SK-N-SH treated with all-trans-retinoic acid at 6 μM for 48 hours (cell line): ENCODE measurements around the gene FBXO30.

Source experiments
- ATAC-seq: fragments of 200-7000 bp; cut with Tn5 transposase; 3 replicates; pipeline ENCODE4 v1.9.1; 2020; ENCODE audit warnings: mild to moderate bottlenecking, moderate library complexity
- ARNTL ChIP-seq: fragments of 450-650 bp; formaldehyde crosslinking; IDR thresholded peaks from 2 replicates; pipeline ENCODE4 v1.5.0; 2020; ENCODE audit warnings: low read depth, mild to moderate bottlenecking, moderate library complexity, borderline replicate concordance
- BACH2 ChIP-seq: fragments of 250-450 bp; sonication (Bioruptor Pico); IDR thresholded peaks from 2 replicates; pipeline ENCODE4 v1.9.0; 2021; ENCODE audit warnings: mild to moderate bottlenecking, borderline replicate concordance
- CREB5 ChIP-seq: fragments of 250-450 bp; sonication (Bioruptor Pico); IDR thresholded peaks from 2 replicates; pipeline ENCODE4 v1.5.1; 2020; ENCODE audit warnings: low read depth, mild to moderate bottlenecking, moderate library complexity
- CSDC2 ChIP-seq: fragments of 250-450 bp; sonication (Bioruptor Pico); IDR thresholded peaks from 2 replicates; pipeline ENCODE4 v1.5.0; 2020; ENCODE audit warnings: mild to moderate bottlenecking, moderate library complexity
- ESRRG ChIP-seq: fragments of 250-450 bp; sonication (Bioruptor Pico); IDR thresholded peaks from 2 replicates; pipeline ENCODE4 v1.6.1; 2021; ENCODE audit warnings: mild to moderate bottlenecking
- GLIS3 ChIP-seq: fragments of 250-450 bp; sonication (Bioruptor Pico); IDR thresholded peaks from 2 replicates; pipeline ENCODE4 v1.5.0; 2020; ENCODE audit warnings: mild to moderate bottlenecking, moderate library complexity
- ISL1 ChIP-seq: fragments of 250-450 bp; sonication (Bioruptor Pico); IDR thresholded peaks from 2 replicates; pipeline ENCODE4 v2.1.2; 2022; ENCODE audit warnings: mild to moderate bottlenecking, moderate library complexity
- OSR1 ChIP-seq: fragments of 250-450 bp; sonication (Bioruptor Pico); IDR thresholded peaks from 2 replicates; pipeline ENCODE4 v1.8.0; 2022; ENCODE audit warnings: moderate library complexity, mild to moderate bottlenecking, inconsistent platforms
- PATZ1 ChIP-seq: fragments of 250-450 bp; sonication (Bioruptor Pico); IDR thresholded peaks from 2 replicates; pipeline ENCODE4 v1.8.0; 2020; ENCODE audit warnings: mild to moderate bottlenecking, moderate library complexity, borderline replicate concordance
- POU6F1 ChIP-seq: fragments of 250-450 bp; sonication (Bioruptor Pico); IDR thresholded peaks from 2 replicates; pipeline ENCODE4 v1.8.0; 2021; ENCODE audit warnings: low read depth, mild to moderate bottlenecking, moderate library complexity, borderline replicate concordance
- RARB ChIP-seq: fragments of 250-450 bp; sonication (Bioruptor Pico); IDR thresholded peaks from 2 replicates; pipeline ENCODE4 v1.8.0; 2021; ENCODE audit warnings: mild to moderate bottlenecking, moderate library complexity
- ZC3H10 ChIP-seq: fragments of 250-450 bp; sonication (Bioruptor Pico); IDR thresholded peaks from 2 replicates; pipeline ENCODE4 v1.5.1; 2021; ENCODE audit warnings: mild to moderate bottlenecking, moderate library complexity
- ZFP3 ChIP-seq: fragments of 250-450 bp; sonication (Bioruptor Pico); IDR thresholded peaks from 2 replicates; pipeline ENCODE4 v1.5.0; 2020; ENCODE audit warnings: mild to moderate bottlenecking, moderate library complexity
- ZFP30 ChIP-seq: fragments of 450-650 bp; formaldehyde crosslinking; IDR thresholded peaks from 2 replicates; pipeline ENCODE4 v1.5.0; 2022; ENCODE audit warnings: mild to moderate bottlenecking, moderate library complexity
- ZNF565 ChIP-seq: fragments of 450-650 bp; formaldehyde crosslinking; conservative IDR thresholded peaks from 2 replicates; pipeline ENCODE4 v1.5.0; 2020; ENCODE audit warnings: low read depth, mild to moderate bottlenecking, moderate library complexity
- ZNF70 ChIP-seq: fragments of 450-650 bp; formaldehyde crosslinking; IDR thresholded peaks from 2 replicates; pipeline ENCODE4 v1.5.0; 2020; ENCODE audit warnings: mild to moderate bottlenecking, moderate library complexity
- TF ChIP-seq, protein P1 (sequence below): fragments of 250-450 bp; sonication (Bioruptor Pico); IDR thresholded peaks from 2 replicates; pipeline ENCODE4 v1.5.0; 2020; ENCODE audit warnings: mild to moderate bottlenecking, moderate library complexity
- TF ChIP-seq, protein P2 (sequence below): fragments of 250-450 bp; sonication (Bioruptor Pico); IDR thresholded peaks from 2 replicates; pipeline ENCODE4 v1.5.1; 2021; ENCODE audit warnings: mild to moderate bottlenecking, moderate library complexity

The FBXO30 gene

DNA sequence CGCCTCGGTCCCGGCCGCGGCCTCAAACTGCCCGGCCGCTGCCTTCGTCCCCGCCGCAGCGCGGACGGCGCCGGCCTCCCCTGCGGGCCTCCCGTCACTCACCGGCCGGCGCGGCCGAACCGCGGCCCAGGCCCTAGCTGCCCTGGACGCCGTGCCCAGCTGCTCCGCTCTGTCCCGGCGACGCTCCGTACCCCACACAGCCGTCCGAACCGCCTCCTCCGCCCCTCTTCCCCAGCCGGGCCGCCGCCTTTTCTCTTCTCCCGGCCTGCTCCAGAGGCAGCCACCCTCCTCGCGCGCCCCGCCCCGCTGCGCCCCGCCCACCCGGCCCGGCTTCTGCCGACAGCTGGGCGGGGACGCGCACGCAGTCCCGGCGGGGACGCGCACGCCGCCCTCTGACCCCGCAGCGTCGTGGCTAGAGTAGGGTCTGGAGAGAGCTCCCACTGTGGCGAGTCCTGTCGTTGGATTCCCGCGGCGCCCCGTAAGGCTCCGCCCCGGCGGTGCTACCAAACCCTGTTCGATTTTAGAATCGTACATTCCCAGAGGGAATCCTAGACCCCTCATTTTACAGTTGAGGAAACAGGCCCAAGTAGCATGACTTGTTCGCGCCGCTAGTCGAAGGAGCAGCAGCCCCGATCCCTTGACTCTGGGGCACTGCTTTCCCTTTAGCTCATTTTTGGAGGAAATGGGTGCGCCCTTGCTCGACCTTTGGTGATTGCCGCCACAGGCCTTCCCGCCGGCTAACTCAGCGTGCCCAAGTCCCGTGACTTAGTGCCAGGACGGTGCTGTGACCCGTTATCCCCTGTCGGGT, at the start of gene FBXO30:
Gene FBXO30 (minus strand): TSS at position 295 of the 808 bp plus-strand sequence. CDS start 8,390 bp downstream, outside the sequence.
- TF ChIP-seq ARNTL (CRISPR knock-in tag) = no peak
- TF ChIP-seq, protein P1, sequence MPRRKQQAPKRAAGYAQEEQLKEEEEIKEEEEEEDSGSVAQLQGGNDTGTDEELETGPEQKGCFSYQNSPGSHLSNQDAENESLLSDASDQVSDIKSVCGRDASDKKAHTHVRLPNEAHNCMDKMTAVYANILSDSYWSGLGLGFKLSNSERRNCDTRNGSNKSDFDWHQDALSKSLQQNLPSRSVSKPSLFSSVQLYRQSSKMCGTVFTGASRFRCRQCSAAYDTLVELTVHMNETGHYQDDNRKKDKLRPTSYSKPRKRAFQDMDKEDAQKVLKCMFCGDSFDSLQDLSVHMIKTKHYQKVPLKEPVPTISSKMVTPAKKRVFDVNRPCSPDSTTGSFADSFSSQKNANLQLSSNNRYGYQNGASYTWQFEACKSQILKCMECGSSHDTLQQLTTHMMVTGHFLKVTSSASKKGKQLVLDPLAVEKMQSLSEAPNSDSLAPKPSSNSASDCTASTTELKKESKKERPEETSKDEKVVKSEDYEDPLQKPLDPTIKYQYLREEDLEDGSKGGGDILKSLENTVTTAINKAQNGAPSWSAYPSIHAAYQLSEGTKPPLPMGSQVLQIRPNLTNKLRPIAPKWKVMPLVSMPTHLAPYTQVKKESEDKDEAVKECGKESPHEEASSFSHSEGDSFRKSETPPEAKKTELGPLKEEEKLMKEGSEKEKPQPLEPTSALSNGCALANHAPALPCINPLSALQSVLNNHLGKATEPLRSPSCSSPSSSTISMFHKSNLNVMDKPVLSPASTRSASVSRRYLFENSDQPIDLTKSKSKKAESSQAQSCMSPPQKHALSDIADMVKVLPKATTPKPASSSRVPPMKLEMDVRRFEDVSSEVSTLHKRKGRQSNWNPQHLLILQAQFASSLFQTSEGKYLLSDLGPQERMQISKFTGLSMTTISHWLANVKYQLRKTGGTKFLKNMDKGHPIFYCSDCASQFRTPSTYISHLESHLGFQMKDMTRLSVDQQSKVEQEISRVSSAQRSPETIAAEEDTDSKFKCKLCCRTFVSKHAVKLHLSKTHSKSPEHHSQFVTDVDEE = peak; percentile 14; the same call in 1 of the 2 replicates
- 0 out of 2 replicates have a peak, but pooled peaks have one; percentile 45 for TF ChIP-seq CSDC2 (CRISPR knock-in tag)
- TF ChIP-seq OSR1 = no peak
- peak; percentile 16; the same call in 1 of the 2 replicates for TF ChIP-seq GLIS3 (CRISPR knock-in tag)
- peak; percentile 80 for ATAC-seq

GRCh38 chr6:145863988-145864616, 49.5 kb upstream of the FBXO30 start:
- TF ChIP-seq PATZ1 (CRISPR knock-in tag) = no peak
- TF ChIP-seq POU6F1 (CRISPR knock-in tag) = no peak
- TF ChIP-seq BACH2 (CRISPR knock-in tag) = no peak
- TF ChIP-seq ISL1 (CRISPR knock-in tag) = no peak
- TF ChIP-seq RARB (CRISPR knock-in tag) = no peak
- TF ChIP-seq ZNF565 (CRISPR knock-in tag) = no peak
- TF ChIP-seq ZFP3 (CRISPR knock-in tag) = no peak
- no peak for TF ChIP-seq ARNTL (CRISPR knock-in tag)
- no peak for TF ChIP-seq ZFP30 (CRISPR knock-in tag)
- TF ChIP-seq ZC3H10 (CRISPR knock-in tag) = no peak
- TF ChIP-seq, all 23 proteins: peak for 0
- ATAC-seq = no peak

GRCh38 chr6:145863366-145863765, 48.8 kb upstream of the FBXO30 start:
- no peak for TF ChIP-seq ZNF70 (CRISPR knock-in tag)
- TF ChIP-seq, protein P2, sequence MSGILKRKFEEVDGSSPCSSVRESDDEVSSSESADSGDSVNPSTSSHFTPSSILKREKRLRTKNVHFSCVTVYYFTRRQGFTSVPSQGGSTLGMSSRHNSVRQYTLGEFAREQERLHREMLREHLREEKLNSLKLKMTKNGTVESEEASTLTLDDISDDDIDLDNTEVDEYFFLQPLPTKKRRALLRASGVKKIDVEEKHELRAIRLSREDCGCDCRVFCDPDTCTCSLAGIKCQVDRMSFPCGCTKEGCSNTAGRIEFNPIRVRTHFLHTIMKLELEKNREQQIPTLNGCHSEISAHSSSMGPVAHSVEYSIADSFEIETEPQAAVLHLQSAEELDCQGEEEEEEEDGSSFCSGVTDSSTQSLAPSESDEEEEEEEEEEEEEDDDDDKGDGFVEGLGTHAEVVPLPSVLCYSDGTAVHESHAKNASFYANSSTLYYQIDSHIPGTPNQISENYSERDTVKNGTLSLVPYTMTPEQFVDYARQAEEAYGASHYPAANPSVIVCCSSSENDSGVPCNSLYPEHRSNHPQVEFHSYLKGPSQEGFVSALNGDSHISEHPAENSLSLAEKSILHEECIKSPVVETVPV (CRISPR knock-in tag) = no peak
- no peak for TF ChIP-seq ZFP3 (CRISPR knock-in tag)
- no peak for TF ChIP-seq PATZ1 (CRISPR knock-in tag)
- TF ChIP-seq POU6F1 (CRISPR knock-in tag) = no peak
- no peak for TF ChIP-seq OSR1
- TF ChIP-seq ESRRG (CRISPR knock-in tag) = no peak
- no peak for TF ChIP-seq ZC3H10 (CRISPR knock-in tag)
- TF ChIP-seq CREB5 (CRISPR knock-in tag) = no peak
- TF ChIP-seq, protein P1 = no peak
- ATAC-seq = no peak
